ENCODE results near the gene DDX59.

Gene DDX59

GRCh38 chr1:200668514-200669313, 993 bp downstream of the DDX59 start:
- H3K27me3 ChIP-seq (ENCODE audit: insufficient read depth, low read length, poor library complexity, severe bottlenecking) = no peaks in the 10 kb centered on the region
- peak overlapping the region; percentile 83 for H2AFZ ChIP-seq (ENCODE audit: low read length)

DNA sequence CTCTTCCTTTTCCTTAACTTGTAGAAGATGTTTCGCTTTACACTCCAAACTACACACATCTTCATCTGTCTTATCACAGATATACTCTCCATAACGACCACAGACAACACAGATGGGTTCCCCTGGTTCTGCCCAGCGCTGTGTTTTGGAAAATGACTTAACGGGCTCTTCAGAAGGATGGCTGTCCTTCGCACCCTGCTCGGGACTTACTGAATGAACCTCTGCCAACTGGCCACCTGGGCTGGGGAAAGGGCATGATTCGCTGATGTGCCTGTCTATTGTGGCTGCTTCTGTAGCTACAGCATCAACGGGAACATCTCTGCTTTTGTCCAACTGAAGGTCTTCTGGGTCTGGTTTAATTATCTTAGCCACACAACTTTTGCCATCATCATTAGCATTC, 3.4 kb downstream of the DDX59 start:
- H3F3A ChIP-seq (ENCODE audit: low read depth) = no peaks in the 10 kb centered on the region
- H3K4me1 ChIP-seq (ENCODE audit: insufficient read depth, low read length, poor library complexity, severe bottlenecking) = peaks cover 47% of the 10 kb centered on the region
- H3K9me2 ChIP-seq (replicated peaks; ENCODE audit: low read depth, low read length) = no peaks in the 10 kb centered on the region
- H3K4me2 ChIP-seq (ENCODE audit: low read depth, low read length, poor library complexity, severe bottlenecking) = peak overlapping the region; percentile 61
- H4K20me1 ChIP-seq (ENCODE audit: insufficient read depth, low read length, poor library complexity, severe bottlenecking) = no peaks in the 10 kb centered on the region
- H2AFZ ChIP-seq (ENCODE audit: low read length) = no peak overlapping the region
- no peaks in the 10 kb centered on the region for H3K9me3 ChIP-seq (ENCODE audit: insufficient read depth, low read depth, low read length)
- H3K36me3 ChIP-seq (ENCODE audit: insufficient read depth, low read length) = peaks cover 4% of the 10 kb centered on the region
- H3K79me2 ChIP-seq (ENCODE audit: insufficient read depth, low read length) = peaks cover 43% of the 10 kb centered on the region
- TF ChIP-seq CTCF (conservative IDR thresholded peaks at IDR 0.05; ENCODE audit: low read length) = no peak
- no peak for TF ChIP-seq EZH2phosphoT487 (IDR thresholded peaks at IDR 0.05; ENCODE audit: borderline replicate concordance)
- H3K9ac ChIP-seq (ENCODE audit: low read depth, low read length, poor library complexity, severe bottlenecking) = no peak overlapping the region
- peak overlapping the region; percentile 5 for H3K4me3 ChIP-seq (ENCODE audit: low read length, poor library complexity, severe bottlenecking)
- no peaks in the 10 kb centered on the region for H3K27me3 ChIP-seq (ENCODE audit: insufficient read depth, low read length, poor library complexity, severe bottlenecking)

More at GRCh38 chr1:200668514-200669313, 993 bp downstream of the DDX59 start:
- Histone ChIP-seq H3F3A (ENCODE audit: low read depth) (no peaks in the 10 kb centered on the region), H3K4me1 (ENCODE audit: insufficient read depth, low read length, poor library complexity, severe bottlenecking) (peaks cover 35% of the 10 kb centered on the region), H3K79me2 (ENCODE audit: insufficient read depth, low read length) (peaks cover 34% of the 10 kb centered on the region), H3K4me2 (ENCODE audit: low read depth, low read length, poor library complexity, severe bottlenecking) (peak overlapping the region; percentile 86), H4K20me1 (ENCODE audit: insufficient read depth, low read length, poor library complexity, severe bottlenecking) (no peaks in the 10 kb centered on the region), H3K36me3 (ENCODE audit: insufficient read depth, low read length) (no peaks in the 10 kb centered on the region), H3K9me3 (ENCODE audit: insufficient read depth, low read depth, low read length) (no peaks in the 10 kb centered on the region), H3K4me3 (ENCODE audit: low read length, poor library complexity, severe bottlenecking) (peak overlapping the region; percentile 79), H3K9ac (ENCODE audit: low read depth, low read length, poor library complexity, severe bottlenecking) (peak overlapping the region; percentile 82), H3K9me2 (replicated peaks; ENCODE audit: low read depth, low read length) (no peaks in the 10 kb centered on the region)
- TF ChIP-seq EZH2phosphoT487 (IDR thresholded peaks at IDR 0.05; ENCODE audit: borderline replicate concordance) = no peak
- TF ChIP-seq CTCF (conservative IDR thresholded peaks at IDR 0.05; ENCODE audit: low read length) = no peak

GRCh38 chr1:200665861-200666260, 3.8 kb downstream of the DDX59 start:
- no peaks in the 10 kb centered on the region for H3K9me2 ChIP-seq (replicated peaks; ENCODE audit: low read depth, low read length)
- peaks cover 5% of the 10 kb centered on the region for H3K36me3 ChIP-seq (ENCODE audit: insufficient read depth, low read length)
- H3F3A ChIP-seq (ENCODE audit: low read depth) = no peaks in the 10 kb centered on the region
- H3K9ac ChIP-seq (ENCODE audit: low read depth, low read length, poor library complexity, severe bottlenecking) = no peak overlapping the region
- TF ChIP-seq CTCF (conservative IDR thresholded peaks at IDR 0.05; ENCODE audit: low read length) = no peak
- no peak for TF ChIP-seq EZH2phosphoT487 (IDR thresholded peaks at IDR 0.05; ENCODE audit: borderline replicate concordance)
- H3K27me3 ChIP-seq (ENCODE audit: insufficient read depth, low read length, poor library complexity, severe bottlenecking) = no peaks in the 10 kb centered on the region
- H4K20me1 ChIP-seq (ENCODE audit: insufficient read depth, low read length, poor library complexity, severe bottlenecking) = no peaks in the 10 kb centered on the region
- peak overlapping the region; percentile 61 for H3K4me2 ChIP-seq (ENCODE audit: low read depth, low read length, poor library complexity, severe bottlenecking)
- H3K79me2 ChIP-seq (ENCODE audit: insufficient read depth, low read length) = peaks cover 39% of the 10 kb centered on the region
- no peak overlapping the region for H2AFZ ChIP-seq (ENCODE audit: low read length)
- peak overlapping the region; percentile 5 for H3K4me3 ChIP-seq (ENCODE audit: low read length, poor library complexity, severe bottlenecking)
- peaks cover 43% of the 10 kb centered on the region for H3K4me1 ChIP-seq (ENCODE audit: insufficient read depth, low read length, poor library complexity, severe bottlenecking)
- H3K9me3 ChIP-seq (ENCODE audit: insufficient read depth, low read depth, low read length) = no peaks in the 10 kb centered on the region

Measured in Loucy (cell line).